Stimulated activated CD8-positive, alpha-beta memory T cell treated with anti-CD3 and anti-CD28 coated beads, Interleukin-4, amount 100 ng/mL, for 4 hours (primary cell): Measurements from ENCODE around the gene SLC34A3.

Source experiments
- DNase-seq, 2 donors: peaks; one replicate each; pipeline ENCODE4 v3.0.0-alpha.2; 2020; ENCODE audit warnings: low read depth in 2 of 2, low spot score in 1 of 2

SLC34A3 gene

GRCh38 chr9:137195525-137196220, 35.0 kb upstream of the SLC34A3 start:
- DNase-seq: no peak

GRCh38 chr9:137198051-137198901, 32.4 kb upstream of the SLC34A3 start:
- no peak for DNase-seq

- DNase-seq: no peak
Observed at GRCh38 chr9:137198902-137199283, 31.8 kb upstream of the SLC34A3 start.

- no peak for DNase-seq
Observed at GRCh38 chr9:137199411-137200121, 31.1 kb upstream of the SLC34A3 start.

- peak; percentile 95 to 98 for DNase-seq
Observed at GRCh38 chr9:137200311-137201204, 30.1 kb upstream of the SLC34A3 start, which contains the start of gene TPRN. TSS of gene TPRN (minus strand) at chr9:137200741. CDS start at chr9:137200711, 30 bp downstream.

- no peak for DNase-seq
Observed at GRCh38 chr9:137201205-137201868, 29.4 kb upstream of the SLC34A3 start.

GRCh38 chr9:137202966-137203365, 27.7 kb upstream of the SLC34A3 start:
- DNase-seq: no peak

- DNase-seq: no peak
Observed at GRCh38 chr9:137204731-137205125, 26.0 kb upstream of the SLC34A3 start.

GRCh38 chr9:137205126-137206069, 25.3 kb upstream of the SLC34A3 start, which contains the start of the genes NDOR1 and TMEM203:
TSS of gene NDOR1 (plus strand) at chr9:137205700. CDS start at chr9:137205778, 78 bp downstream.
TSS of gene TMEM203 (minus strand) at chr9:137205648. CDS start at chr9:137205414, 234 bp downstream.
- DNase-seq: peak; percentile 85 to 89

GRCh38 chr9:137206602-137207001, 24.1 kb upstream of the SLC34A3 start:
- DNase-seq: no peak

GRCh38 chr9:137211532-137211931, 19.2 kb upstream of the SLC34A3 start:
- no peak for DNase-seq

- no peak for DNase-seq
Observed at GRCh38 chr9:137212520-137212919, 18.2 kb upstream of the SLC34A3 start.

- no peak for DNase-seq
Observed at GRCh38 chr9:137213160-137214060, 17.3 kb upstream of the SLC34A3 start.

- no peak for DNase-seq
Observed at GRCh38 chr9:137214620-137215019, 16.1 kb upstream of the SLC34A3 start.

- DNase-seq: no peak
Observed at GRCh38 chr9:137215196-137215986, 15.3 kb upstream of the SLC34A3 start.

GRCh38 chr9:137216188-137216965, 14.3 kb upstream of the SLC34A3 start:
- no peak for DNase-seq
